SIG-M5 (cell line): Measurements from ENCODE around the gene IL21.
A peak's percentile ranks its signal among the peaks of the same experiment; 100 is the strongest.
"Not testable (repeated sequence)": the region's sequence is repeated elsewhere in the genome, so short reads cannot be mapped to it uniquely, and the experiment has no call there.

ENCODE experiments used
- DNase-seq: peaks from one replicate; lab custom pipeline; 2025; lab: John Stamatoyannopoulos, UW

Gene IL21

GRCh38 chr4:122621016-122621507, at the start of gene IL21:
Gene IL21 (minus strand): TSS chr4:122621066. CDS start chr4:122621011, 55 bp downstream.
- DNase-seq, result no peak

DNA sequence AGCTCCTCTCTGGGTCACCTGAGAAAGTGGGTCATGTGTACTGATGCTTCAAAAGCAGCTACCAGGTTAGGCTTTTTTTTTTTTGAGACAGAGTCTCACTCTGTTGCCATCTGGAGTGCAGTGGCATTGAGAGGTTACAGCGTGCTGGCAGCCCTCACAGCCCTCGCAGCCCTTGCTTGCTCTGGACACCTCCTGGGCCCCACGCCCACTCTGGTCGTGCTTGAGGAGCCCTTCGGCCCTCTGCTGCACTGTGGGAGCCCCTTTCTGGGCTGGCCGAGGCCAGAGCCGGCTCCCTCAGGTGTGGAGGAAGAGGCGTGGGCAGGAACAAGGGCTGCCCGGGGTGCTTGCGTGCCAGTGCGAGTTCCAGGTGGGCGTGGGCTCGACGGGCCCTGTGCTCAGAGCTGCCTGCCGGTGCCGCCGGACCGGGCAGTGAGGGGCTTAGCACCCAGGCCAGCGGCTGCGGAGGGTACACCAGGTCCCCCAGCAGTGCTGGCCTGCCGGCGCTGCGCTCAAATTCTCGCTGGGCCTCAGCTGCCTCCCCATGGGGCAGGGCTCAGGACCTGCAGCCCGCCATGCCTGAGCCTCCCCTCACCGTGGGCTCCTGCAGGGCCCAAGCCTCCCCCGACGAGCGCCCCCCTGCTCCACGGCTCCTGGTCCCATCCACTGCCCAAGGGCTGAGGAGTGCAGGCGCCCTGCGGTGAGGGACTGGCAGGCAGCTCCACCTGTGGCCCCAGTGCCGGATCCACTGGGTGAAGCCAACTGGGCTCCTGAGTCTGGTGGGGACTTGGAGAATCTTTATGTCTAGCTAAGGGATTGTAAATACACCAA, 49.3 kb upstream of the IL21 start:
- no peak for DNase-seq

DNA sequence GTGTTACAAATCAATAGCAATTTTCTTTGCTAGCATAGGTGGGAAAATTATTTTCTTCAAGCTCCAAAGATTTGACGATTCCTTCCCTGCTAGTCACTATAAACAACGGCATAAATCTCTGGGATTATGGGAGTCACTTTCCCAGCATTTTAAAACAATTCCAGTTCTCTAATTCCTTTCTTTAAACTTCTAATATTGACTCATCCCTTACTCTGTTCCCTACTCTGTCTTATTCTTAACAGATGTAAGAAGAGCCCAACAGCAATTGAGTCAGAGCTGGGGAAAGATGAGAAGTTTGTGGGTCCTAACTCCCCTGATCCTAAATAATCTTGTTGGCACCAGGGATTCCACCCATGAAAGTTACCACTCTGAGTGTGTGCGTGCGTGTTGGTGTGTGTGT, 47.4 kb upstream of the IL21 start:
- no peak for DNase-seq

GRCh38 chr4:122666527-122667245, 45.8 kb upstream of the IL21 start:
- no peak for DNase-seq

DNA sequence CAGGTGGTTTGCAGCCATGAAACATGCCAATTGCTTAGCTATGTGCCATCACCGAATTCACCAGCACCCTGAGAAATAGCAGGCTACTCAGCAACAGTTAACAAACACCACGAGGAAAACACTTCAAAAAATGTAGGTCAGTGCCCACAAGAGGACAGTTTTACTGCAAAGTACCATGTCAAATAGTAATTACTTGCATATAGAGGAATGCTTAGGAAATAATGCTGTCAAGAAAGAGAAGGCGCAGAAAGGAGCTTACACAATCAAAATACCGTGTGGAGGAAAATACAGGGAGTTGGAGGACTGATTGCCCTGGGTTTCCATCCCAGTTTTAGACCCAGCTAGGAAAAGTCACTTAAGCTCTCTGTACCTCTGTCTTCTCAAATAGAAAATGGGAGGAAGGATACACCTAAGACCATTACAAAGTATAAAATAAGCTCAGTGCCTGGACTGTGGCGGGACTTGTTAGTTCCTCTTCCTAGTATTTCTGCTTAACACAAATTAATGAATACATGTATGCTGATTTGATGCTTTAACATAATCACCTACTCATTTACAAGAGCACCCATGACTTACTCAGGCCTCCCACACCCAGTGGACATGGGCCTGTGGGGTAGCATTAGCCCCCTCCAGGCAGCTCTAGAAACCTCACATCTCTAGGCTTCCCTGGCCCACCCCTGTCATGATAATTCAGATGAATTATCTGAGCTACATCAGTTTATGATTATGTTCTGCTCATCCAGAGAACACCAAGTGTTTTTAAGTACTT, 44.5 kb upstream of the IL21 start:
- DNase-seq, result no peak

GRCh38 chr4:122663814-122664610, 43.1 kb upstream of the IL21 start:
- no peak for DNase-seq

DNA sequence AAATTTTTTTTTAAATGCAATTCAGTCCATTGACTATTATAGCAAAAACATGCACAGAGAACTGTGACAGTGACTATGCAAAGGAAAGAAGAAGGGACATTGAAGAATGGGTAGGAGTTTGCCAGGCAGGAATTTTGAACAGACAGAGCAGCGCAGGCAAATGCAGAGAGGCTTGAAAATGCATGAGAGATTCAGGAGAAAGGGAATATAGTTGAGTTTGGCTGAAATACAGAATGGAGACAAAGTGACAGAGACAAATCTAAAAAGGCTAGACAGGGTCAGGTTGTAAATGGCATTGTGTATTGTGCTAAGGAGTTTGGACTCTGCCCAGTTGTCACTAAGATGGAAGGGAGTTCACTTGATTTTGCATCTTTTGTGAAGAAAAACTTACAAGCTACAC, 42.4 kb upstream of the IL21 start:
- DNase-seq, result no peak

- DNase-seq, result no peak
Observed at GRCh38 chr4:122662701-122663100, 41.8 kb upstream of the IL21 start.

DNA sequence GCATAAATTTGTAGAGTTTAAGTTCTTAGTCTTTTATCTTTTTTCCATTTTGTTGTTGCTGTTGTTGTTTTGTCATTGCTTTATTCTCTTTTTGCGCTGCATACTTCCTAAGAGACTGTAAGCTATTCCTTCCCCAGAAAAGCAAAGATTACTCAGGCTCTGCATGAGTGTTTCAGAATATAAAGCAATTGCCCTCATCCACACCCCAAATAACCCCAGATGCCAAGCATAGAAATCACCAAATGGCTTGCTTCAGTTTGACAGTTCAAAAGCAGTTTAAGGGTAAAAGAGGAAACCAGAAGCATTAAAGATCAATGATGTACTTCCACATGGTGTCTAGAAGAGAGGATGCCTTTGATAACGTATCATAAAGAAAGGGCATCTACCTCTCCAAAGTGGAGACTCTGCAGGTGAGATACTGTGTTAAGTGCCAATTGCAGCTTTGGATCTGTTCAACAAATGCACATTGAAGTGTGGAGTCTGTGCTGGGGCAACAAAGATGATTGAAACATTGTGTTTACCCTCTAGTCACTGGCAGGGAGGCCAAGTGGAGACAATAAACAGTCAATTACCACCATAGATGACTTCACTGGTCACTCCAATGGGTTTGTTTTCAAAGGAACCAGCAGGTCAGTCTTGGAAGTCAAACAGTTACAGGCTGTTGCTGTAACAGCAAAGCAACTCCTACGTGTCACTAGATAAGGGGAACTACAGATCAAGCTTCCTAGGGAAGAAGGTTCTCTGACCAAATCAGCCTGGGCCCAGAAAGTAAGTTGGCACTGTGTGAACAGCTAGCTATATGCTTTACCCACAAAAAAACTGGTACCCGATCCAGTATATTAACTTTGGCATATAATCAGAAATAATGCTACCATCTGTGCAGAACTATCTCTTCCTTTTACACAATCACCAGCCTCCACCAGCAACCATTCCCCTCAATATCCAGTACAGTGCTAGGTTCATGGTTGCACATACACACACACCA, 40.6 kb upstream of the IL21 start:
- DNase-seq, result no peak

GRCh38 chr4:122658818-122659295, 38.0 kb upstream of the IL21 start:
- DNase-seq, result no peak

- DNase-seq, result no peak
Observed at GRCh38 chr4:122658377-122658776, 37.5 kb upstream of the IL21 start.

DNA sequence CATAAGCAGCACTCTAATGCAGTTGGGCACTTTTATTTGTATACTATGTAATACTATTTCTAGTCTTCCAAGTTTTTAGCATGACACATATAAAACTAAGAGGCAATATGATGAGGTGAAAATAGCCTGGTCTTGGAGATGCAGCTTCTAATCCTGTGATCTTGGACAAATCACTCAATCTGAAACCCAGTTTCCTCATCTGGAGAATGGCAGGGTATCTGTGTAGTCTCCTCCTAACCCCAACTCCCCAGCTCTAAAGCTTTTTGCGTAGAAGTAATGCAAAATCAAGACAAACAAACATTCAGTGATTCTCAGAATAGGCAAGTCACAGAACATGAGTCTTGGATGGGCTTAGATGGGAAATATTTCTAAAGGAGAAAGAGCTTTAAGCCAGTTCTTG, 36.7 kb upstream of the IL21 start:
- no peak for DNase-seq

DNA sequence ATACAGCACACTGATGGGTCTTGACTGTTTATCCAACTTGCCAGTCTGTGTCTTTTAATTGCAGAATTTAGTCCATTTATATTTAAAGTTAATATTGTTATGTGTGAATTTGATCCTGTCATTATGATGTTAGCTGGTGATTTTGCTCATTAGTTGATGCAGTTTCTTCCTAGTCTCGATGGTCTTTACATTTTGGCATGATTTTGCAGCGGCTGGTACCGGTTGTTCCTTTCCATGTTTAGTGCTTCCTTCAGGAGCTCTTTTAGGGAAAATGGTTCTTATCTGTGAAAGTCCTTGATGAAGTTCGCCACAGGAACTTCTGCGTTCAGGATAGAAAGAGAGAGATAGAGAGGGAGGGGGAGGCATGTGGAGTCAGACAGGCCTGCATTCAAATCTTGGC, 35.7 kb upstream of the IL21 start:
- not testable (repeated sequence) for DNase-seq

DNA sequence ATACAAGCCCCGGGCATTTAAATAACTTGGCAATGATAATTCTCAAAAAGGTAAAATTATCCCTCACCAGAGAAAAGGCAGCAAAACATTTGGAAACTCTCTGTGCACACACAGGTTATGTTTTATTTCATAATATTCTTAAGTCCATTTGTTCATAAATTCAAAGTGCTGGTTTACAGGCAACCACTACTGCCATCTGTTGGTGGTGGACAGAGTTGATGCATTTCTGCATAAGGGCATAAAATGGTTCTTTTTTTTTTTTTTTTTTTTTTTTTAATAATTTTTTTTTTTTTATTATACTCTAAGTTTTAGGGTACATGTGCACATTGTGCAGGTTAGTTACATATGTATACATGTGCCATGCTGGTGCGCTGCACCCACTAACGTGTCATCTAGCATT, 31.5 kb upstream of the IL21 start:
- DNase-seq, result no peak

GRCh38 chr4:122650148-122650547, 29.3 kb upstream of the IL21 start:
- DNase-seq, result no peak

GRCh38 chr4:122647656-122648055, 26.8 kb upstream of the IL21 start:
- no peak for DNase-seq

- DNase-seq, result no peak
Observed at GRCh38 chr4:122643257-122643656, 22.4 kb upstream of the IL21 start.

- DNase-seq, result no peak
Observed at GRCh38 chr4:122639181-122639580, 18.3 kb upstream of the IL21 start.

GRCh38 chr4:122636697-122637096, 15.8 kb upstream of the IL21 start:
- peak; percentile 83 for DNase-seq

DNA sequence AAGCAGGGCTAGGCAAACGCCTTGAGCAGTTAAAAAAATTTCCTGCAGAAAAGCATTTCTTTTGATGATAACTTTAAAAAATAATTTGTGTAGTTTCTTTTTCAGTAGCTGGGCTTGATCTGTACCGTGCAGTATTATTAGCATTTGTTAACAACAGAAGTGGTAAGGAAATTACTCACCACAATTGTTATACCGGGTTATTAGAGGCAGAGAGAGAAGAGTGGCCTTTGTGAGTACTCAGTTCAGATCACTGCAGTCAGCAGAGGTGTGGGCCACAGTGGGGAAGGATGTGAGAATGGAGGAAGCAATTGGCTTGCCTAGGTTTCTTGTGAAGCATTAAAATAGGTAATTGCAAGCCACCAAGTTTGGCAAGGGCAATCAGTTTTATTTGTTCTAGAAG, 14.3 kb upstream of the IL21 start:
- no peak for DNase-seq
